ENCODE measurements around the gene CGRRF1. TPM values are rescaled to one million over a fixed set of nuclear protein-coding genes. Genes with fewer than 3 reads are reported as not detected.
A peak's percentile ranks its signal among the peaks of the same experiment; 100 is the strongest.

The CGRRF1 gene
- total RNA-seq, 2 donors from 2014 or later: 16.3 to 19.7 TPM

DNA sequence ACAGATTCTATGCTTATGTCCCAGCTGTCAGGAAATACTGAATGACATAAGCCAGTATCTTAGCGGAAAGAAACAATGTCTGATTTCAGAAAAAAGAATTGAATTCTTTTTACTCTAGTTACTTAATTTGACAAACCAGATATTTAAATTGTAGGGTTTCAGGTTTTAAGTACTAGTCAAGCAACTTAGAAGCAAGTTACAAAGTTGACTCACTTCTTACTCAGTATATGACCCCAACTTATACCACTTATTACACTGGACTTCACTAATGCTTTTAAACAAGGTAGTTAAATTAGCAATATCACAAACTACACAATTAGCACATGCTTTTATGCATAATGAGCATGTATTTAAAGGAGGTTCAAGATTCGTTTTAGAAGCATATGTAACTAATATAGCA, 28.0 kb upstream of the CGRRF1 start:
- Mint-ChIP-seq H3K4me3 (no peak overlapping the region), H3K27me3 (no peaks in the 10 kb centered on the region), H3K27ac (no peak overlapping the region), H3K9me3 (no peaks in the 10 kb centered on the region), H3K36me3 (peaks cover 15% of the 10 kb centered on the region), H3K4me1 (ENCODE audit: low read depth in 2 of 2) (peaks cover 33 to 36% of the 10 kb centered on the region in 2 donors)
- no peak for ATAC-seq
- DNase-seq (ENCODE audit: low spot score): no peak

DNA sequence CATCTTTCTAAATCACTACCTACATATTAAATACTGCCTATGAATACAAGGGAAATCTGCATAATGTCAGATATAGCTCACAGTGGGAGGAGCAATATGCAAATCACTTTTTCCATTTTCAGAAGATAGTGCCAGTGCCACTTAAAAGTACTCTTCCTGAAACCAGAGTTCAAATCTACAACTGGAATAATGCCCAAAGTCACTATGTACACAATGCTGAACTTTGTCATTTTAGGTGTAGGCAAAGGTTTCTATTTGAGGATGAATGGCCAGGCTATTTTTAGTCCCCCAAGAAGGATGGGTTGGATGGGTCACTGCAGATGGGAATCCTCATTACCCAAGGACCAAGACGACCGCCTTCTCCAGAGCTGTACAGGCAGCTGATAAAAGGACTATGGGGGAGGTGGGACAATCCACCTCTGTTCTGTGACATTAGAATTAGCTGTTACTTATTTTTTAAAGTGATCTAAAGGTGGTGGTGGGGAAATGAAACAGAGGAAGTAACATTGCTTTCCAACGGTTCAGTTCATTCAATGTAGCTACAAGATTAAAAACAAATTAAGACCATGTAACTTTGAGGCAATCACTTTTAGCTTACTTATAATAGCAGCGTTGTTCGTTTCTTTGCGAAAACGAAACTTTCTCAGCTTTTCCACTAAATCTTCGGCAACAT, 26.5 kb upstream of the CGRRF1 start:
- H3K9me3 Mint-ChIP-seq: no peaks in the 10 kb centered on the region
- ATAC-seq: no peak

DNA sequence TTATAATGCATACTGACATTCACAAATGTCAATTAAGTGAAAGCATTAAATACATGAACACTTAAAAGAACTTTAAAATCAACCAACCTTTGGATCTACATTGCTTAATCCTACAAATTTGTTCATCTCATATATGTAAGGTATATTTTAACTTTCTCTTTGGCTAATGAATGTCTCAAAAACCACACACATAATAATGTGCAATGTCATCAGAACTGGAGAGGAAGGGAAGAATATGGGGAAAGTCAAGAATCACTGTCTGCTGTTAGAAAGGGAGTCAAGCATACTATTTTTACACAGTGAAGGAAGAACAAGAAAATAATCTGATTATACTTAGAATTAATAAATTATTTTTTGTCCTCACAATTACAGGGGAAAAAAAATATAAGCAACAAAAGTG, 25.9 kb upstream of the CGRRF1 start:
- no peak overlapping the region for H3K4me3 Mint-ChIP-seq
- no peak overlapping the region for H3K27ac Mint-ChIP-seq
- H3K4me1 Mint-ChIP-seq (ENCODE audit: low read depth in 2 of 2): peaks cover 41 to 47% of the 10 kb centered on the region in 2 donors
- peaks cover 15% of the 10 kb centered on the region for H3K36me3 Mint-ChIP-seq
- no peak for DNase-seq (ENCODE audit: low spot score)
- H3K27me3 Mint-ChIP-seq: no peaks in the 10 kb centered on the region
- no peaks in the 10 kb centered on the region for H3K9me3 Mint-ChIP-seq
- no peak for ATAC-seq

More for the DNA sequence above, 26.5 kb upstream of the CGRRF1 start:
- DNase-seq (ENCODE audit: low spot score): no peak
- Mint-ChIP-seq H3K4me1 (ENCODE audit: low read depth in 2 of 2) (peaks cover 41 to 46% of the 10 kb centered on the region in 2 donors), H3K27ac (no peak overlapping the region), H3K4me3 (no peak overlapping the region), H3K27me3 (no peaks in the 10 kb centered on the region), H3K36me3 (peaks cover 18% of the 10 kb centered on the region)

DNA sequence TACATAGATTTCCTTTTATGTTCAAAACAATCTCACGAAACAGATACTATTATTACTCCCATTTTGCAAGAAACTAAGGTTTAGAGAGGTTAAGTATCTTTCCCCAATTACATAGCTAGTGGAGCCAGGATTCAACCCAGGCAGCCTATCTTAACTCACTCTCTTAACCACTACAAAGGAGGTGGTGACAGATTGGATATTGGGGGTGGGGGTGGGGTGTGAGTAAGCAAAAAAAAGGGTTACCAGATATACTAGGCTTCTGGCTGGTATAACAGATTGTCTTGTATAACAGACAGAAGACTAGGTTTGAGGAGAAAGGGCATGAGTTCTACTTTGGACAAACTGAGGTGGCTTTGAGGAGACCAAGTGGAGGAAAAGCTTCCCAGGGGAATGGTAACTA, 23.0 kb upstream of the CGRRF1 start:
- Mint-ChIP-seq H3K27me3 (no peaks in the 10 kb centered on the region), H3K9me3 (no peaks in the 10 kb centered on the region), H3K27ac (peak overlapping the region; percentile 90 to 94), H3K36me3 (peaks cover 15% of the 10 kb centered on the region), H3K4me1 (ENCODE audit: low read depth in 2 of 2) (peaks cover 51 to 58% of the 10 kb centered on the region in 2 donors), H3K4me3 (peak overlapping the region; percentile 94)
- no peak for DNase-seq (ENCODE audit: low spot score)
- ATAC-seq: no peak

DNA sequence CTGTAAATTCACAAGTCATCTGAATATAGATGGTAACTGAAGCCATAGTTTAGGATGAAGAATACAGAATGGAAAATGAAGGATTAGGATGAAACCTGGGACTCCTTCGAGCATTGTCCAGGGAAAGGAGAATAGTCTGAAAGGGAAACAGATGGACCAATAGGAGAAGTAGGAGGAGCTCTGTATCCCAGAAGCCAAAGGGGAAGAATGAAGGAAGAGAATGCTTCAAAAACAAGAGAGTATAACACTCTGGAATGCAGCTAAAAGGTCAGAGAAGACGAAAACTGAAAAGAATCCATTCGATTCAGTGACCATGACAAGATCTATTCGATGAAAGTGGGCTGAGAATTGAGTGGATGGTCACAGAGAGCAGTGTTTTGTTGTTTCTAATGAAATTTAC, 21.9 kb upstream of the CGRRF1 start:
- Mint-ChIP-seq H3K36me3 (peaks cover 9% of the 10 kb centered on the region), H3K9me3 (no peaks in the 10 kb centered on the region), H3K4me1 (ENCODE audit: low read depth in 2 of 2) (peaks cover 47 to 56% of the 10 kb centered on the region in 2 donors), H3K27me3 (no peaks in the 10 kb centered on the region), H3K27ac (peak overlapping the region; percentile 90 to 94), H3K4me3 (peak overlapping the region; percentile 94)
- DNase-seq (ENCODE audit: low spot score) (no peak), ATAC-seq (no peak)

DNA sequence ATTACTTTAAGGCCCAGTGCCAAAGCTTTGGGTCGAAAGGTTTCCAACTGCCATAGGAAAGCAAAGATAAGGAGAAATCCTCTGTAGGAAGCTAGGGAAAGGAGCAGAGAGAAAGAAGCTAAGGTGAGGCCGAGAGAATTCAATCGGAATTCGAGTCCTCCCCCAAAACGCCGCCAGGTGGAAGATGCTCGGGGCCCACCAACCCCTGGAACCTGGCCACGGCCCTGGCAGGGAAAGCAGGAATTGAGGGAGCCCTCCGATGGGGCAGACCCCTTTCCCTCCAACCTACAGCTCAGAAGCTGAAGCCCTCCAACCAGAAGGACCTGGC, 21.4 kb upstream of the CGRRF1 start:
- DNase-seq (ENCODE audit: low spot score): no peak
- no peaks in the 10 kb centered on the region for H3K27me3 Mint-ChIP-seq
- no peak for ATAC-seq
- no peaks in the 10 kb centered on the region for H3K9me3 Mint-ChIP-seq
- H3K4me3 Mint-ChIP-seq: peak overlapping the region; percentile 94
- peaks cover 4% of the 10 kb centered on the region for H3K36me3 Mint-ChIP-seq
- peak overlapping the region; percentile 90 to 94 for H3K27ac Mint-ChIP-seq
- peaks cover 44 to 52% of the 10 kb centered on the region in 2 donors for H3K4me1 Mint-ChIP-seq (ENCODE audit: low read depth in 2 of 2)

DNA sequence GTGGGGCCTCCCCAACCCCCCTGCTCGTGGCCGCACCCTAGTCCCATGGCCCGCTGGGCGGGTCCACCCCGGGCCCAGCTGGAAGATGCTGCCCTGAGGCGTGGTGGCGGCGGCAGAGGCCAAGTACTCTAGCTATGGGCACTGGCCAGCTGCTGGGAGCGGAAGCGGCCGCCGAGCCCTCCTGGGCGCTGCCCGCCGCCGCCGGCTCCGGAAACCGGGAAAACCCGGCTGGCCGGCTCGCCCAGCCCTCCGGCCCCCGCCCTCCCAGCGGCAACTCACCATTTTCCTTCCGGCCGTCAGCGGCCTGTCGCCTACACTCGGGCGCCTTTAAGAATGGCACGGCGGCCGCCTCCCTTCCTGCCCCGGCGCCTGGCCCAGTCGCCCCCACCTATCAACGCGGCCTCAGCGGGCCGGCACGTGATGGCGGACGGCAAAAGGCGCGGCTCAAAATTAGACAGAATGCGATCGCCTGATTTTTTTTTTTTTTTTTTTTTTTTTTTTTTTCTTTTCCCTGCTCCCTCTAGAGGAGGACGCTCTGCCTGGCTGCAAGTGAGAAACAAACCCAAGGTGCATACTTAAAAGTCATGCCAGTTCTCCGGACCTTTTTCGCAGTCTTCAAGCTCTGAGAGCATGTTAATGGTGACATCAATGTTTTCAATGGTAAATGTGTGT, 20.9 kb upstream of the CGRRF1 start, which contains the start of gene GMFB:
Gene GMFB, minus strand, starts transcription at position 335 of the 672 bp plus-strand sequence. Its CDS starts 53 bp downstream, at position 282.
- ATAC-seq: peak; percentile 97 to 98
- Mint-ChIP-seq H3K27me3 (peaks cover 0 to 2% of the 10 kb centered on the region in 2 donors), H3K9me3 (no peaks in the 10 kb centered on the region), H3K4me3 (peak within 1 kb of the TSS; percentile 94), H3K27ac (peak within 1 kb of the TSS; percentile 90 to 94), H3K4me1 (ENCODE audit: low read depth in 2 of 2) (peaks cover 41 to 50% of the 10 kb centered on the region in 2 donors), H3K36me3 (peaks cover 4% of the 10 kb centered on the region)
- DNase-seq (ENCODE audit: low spot score): peak; percentile 94

DNA sequence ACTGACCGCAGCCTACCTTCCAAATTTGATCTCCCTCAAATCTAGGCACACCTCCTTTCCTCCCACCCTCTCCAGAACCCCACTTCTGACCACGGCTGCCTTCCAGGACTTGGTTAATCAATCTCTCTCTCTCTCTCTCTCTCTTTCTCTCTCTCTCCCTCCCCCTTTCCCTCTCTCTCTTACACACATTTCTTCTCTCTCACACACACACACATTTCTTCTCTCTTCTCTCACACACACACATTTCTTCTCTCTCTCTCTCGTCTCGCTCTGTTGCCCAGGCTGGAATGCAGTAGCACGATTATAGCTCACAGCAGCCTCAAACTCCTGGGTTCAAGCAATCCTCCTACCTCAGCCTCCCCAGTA, 20.4 kb upstream of the CGRRF1 start:
- DNase-seq (ENCODE audit: low spot score) (no peak), ATAC-seq (no peak)
- H3K9me3 Mint-ChIP-seq: no peaks in the 10 kb centered on the region
- peak overlapping the region; percentile 94 for H3K4me3 Mint-ChIP-seq
- H3K27me3 Mint-ChIP-seq: peaks cover 0 to 2% of the 10 kb centered on the region in 2 donors
- H3K4me1 Mint-ChIP-seq (ENCODE audit: low read depth in 2 of 2): peaks cover 36 to 45% of the 10 kb centered on the region in 2 donors
- H3K27ac Mint-ChIP-seq: peak overlapping the region; percentile 90 to 94
- peaks cover 4% of the 10 kb centered on the region for H3K36me3 Mint-ChIP-seq

DNA sequence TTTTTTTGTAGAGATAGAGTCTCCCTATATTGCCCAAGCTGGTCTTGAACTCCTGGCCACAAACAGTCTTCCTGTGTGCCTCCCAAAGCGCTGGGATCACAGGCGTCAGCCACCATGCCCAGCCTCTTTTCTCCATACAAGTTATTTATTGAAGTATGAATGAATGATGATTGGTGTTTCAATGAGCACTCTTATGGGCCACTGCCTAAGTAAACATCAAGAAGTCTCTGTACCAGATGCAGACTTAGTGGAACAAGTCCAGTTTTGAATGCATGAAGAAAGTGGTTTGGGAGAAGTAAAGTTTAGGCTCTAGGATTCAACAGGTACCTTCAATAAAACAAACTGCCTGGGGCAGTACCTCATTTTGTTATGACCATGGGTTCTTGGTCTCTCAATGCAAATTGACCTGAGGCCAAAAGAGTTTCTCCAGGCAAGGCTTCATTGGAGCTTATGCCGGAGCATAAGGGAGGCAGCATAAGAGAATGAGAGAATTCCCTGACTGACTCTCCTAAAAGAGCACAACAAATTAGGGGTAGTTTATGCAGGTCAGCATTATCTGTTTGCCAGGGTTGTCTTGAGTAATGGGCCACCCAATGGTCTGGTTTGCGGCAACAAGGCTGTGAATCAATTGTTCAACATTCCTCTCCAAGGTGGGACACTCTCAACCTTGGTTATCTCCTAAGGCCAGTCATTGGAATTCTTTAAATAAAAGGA, 19.8 kb upstream of the CGRRF1 start:
- DNase-seq (ENCODE audit: low spot score) (no peak), ATAC-seq (no peak)
- no peaks in the 10 kb centered on the region for H3K9me3 Mint-ChIP-seq
- H3K36me3 Mint-ChIP-seq: peaks cover 4% of the 10 kb centered on the region
- peak overlapping the region; percentile 94 for H3K4me3 Mint-ChIP-seq
- peaks cover 32 to 39% of the 10 kb centered on the region in 2 donors for H3K4me1 Mint-ChIP-seq (ENCODE audit: low read depth in 2 of 2)
- peaks cover 0 to 2% of the 10 kb centered on the region in 2 donors for H3K27me3 Mint-ChIP-seq
- peak overlapping the region; percentile 90 to 94 for H3K27ac Mint-ChIP-seq

DNA sequence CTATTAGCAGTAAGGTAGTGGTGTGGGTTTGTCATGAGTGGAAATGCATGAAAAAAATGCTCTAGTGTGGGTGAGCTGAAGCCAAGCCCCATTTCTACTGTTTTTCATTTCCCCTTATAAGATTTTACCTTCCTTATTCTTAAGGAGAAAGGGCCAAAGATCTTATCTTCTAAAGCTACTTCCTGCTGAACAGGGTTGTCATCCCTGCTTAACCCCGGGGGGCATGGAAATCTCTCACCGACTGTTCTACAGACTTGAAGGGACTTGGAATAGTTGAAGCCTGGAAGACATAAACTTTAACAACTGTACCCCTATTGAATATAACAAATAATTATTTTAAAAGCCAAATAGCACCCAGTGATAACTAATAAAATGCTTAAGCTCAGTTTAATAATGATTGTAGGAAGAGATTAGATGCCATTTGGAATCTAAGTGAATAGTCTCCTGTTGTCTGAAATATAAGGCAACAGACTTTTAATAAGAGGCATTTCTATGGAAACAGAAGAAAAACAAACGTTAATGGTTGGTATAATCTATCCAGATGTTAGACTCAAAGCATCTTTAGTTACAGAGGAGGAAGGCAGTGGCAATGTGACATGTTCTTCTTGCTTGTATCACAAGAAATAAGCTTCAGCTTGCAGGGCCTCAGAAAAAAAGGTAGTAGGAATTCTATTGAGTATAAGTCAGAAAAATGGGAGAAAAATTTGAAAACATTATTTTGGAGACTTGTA, 19.1 kb upstream of the CGRRF1 start:
- Mint-ChIP-seq H3K9me3 (no peaks in the 10 kb centered on the region), H3K27ac (peak overlapping the region; percentile 90 to 94), H3K4me3 (no peak overlapping the region), H3K36me3 (peaks cover 4% of the 10 kb centered on the region), H3K4me1 (ENCODE audit: low read depth in 2 of 2) (peaks cover 27 to 32% of the 10 kb centered on the region in 2 donors), H3K27me3 (peaks cover 0 to 2% of the 10 kb centered on the region in 2 donors)
- ATAC-seq (no peak), DNase-seq (ENCODE audit: low spot score) (no peak)

DNA sequence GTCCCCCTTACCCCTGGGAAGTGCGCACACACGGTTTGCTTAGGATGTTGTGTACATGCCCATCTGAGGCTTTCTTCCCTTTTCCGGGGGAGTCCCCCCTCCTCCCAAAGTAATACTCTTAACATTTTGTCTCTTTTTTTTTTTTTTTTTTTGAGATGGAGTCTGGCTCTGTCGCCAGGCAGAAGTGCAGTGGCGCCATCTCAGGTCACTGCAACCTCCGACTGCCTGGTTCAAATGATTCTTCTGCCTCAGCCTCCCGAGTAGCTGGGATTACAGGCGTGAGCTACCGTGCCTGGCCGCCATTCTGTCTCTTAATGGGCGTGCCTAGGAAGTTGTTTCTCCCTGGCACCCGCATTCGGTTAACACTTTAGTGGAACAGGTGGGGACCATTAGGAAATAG, 16.4 kb upstream of the CGRRF1 start:
- H3K36me3 Mint-ChIP-seq: no peaks in the 10 kb centered on the region
- no peak overlapping the region for H3K27ac Mint-ChIP-seq
- H3K4me1 Mint-ChIP-seq (ENCODE audit: low read depth in 2 of 2): peaks cover 10 to 11% of the 10 kb centered on the region in 2 donors
- peaks cover 6 to 12% of the 10 kb centered on the region in 2 donors for H3K27me3 Mint-ChIP-seq
- DNase-seq (ENCODE audit: low spot score): no peak
- no peak for ATAC-seq
- H3K4me3 Mint-ChIP-seq: no peak overlapping the region
- H3K9me3 Mint-ChIP-seq: no peaks in the 10 kb centered on the region

DNA sequence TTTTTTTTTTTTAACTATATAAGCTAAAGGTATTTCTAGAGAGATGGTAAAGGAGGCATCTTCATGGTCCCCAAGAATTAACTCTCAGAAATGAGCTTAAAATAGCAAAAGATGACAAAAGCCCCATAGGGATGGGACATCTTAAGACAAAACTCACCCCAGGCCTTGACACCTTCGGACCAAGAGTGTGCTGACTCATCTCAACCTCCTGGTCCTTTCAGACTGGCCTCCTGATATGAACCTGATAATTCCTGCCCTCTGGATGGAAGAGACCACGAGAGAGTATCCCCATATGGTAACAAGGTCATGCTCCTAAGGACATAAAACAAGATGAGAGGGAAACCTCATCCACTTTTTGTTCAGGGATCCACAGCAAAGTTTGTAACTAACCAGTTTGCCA, 12.5 kb upstream of the CGRRF1 start:
- DNase-seq (ENCODE audit: low spot score) (no peak), ATAC-seq (no peak)
- H3K27me3 Mint-ChIP-seq: peaks cover 31 to 37% of the 10 kb centered on the region in 2 donors
- no peaks in the 10 kb centered on the region for H3K4me1 Mint-ChIP-seq (ENCODE audit: low read depth in 2 of 2)
- no peaks in the 10 kb centered on the region for H3K36me3 Mint-ChIP-seq
- no peak overlapping the region for H3K4me3 Mint-ChIP-seq
- H3K9me3 Mint-ChIP-seq: no peaks in the 10 kb centered on the region
- H3K27ac Mint-ChIP-seq: no peak overlapping the region

DNA sequence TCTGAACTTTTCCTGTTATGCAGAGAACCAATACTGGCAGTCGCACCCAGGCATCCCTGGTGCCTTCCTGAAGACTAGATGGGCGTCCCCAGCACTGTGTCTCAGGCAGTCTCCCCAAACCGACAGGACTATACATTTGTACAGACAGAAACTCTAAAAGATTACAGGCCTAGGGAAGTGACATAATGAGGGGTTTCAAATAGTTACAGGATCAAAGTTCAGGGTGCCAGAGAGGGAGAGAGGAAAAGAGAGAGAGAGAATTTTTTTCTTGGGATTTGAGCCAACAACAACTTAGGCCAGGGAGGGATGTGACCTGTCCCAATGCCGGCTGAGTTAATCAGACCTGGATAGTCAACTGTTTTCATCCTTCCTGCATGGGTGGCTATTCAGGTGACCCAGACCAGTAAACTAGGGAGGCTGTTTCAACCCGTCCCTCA, 11.6 kb upstream of the CGRRF1 start:
- Mint-ChIP-seq H3K4me1 (ENCODE audit: low read depth in 2 of 2) (no peaks in the 10 kb centered on the region), H3K27ac (no peak overlapping the region), H3K36me3 (no peaks in the 10 kb centered on the region), H3K4me3 (no peak overlapping the region), H3K27me3 (peaks cover 31 to 40% of the 10 kb centered on the region in 2 donors), H3K9me3 (no peaks in the 10 kb centered on the region)
- ATAC-seq (no peak), DNase-seq (ENCODE audit: low spot score) (no peak)
